ENCODE data around the gene TRIO. TPM values are rescaled to one million over a fixed set of nuclear protein-coding genes. Genes with fewer than 3 reads are reported as not detected.

TRIO gene
- total RNA-seq, 1 experiment from 2014 or later, result 88.8 TPM

GRCh38 chr5:14420101-14420811 lies 277.1 kb downstream of the TRIO start:
- DNase-seq (ENCODE audit: low spot score), result no peak
- TF ChIP-seq ZNF532 (CRISPR knock-in tag; IDR thresholded peaks at IDR 0.05; ENCODE audit: borderline replicate concordance) (no peak), JUN (CRISPR knock-in tag; IDR thresholded peaks at IDR 0.05) (no peak), ZNF425 (CRISPR knock-in tag; conservative IDR thresholded peaks at IDR 0.05) (no peak), FOXP1 (CRISPR knock-in tag; IDR thresholded peaks at IDR 0.05; ENCODE audit: borderline replicate concordance) (no peak), TEAD4 (CRISPR knock-in tag; IDR thresholded peaks at IDR 0.05) (no peak), ZNF423 (CRISPR knock-in tag; IDR thresholded peaks at IDR 0.05) (no peak), JAZF1 (CRISPR knock-in tag; IDR thresholded peaks at IDR 0.05) (no peak), ZNF416 (CRISPR knock-in tag; IDR thresholded peaks at IDR 0.05) (no peak), EMX1 (CRISPR knock-in tag; IDR thresholded peaks at IDR 0.05) (no peak), IRF2 (CRISPR knock-in tag; IDR thresholded peaks at IDR 0.05; ENCODE audit: borderline replicate concordance, low read depth) (no peak)
- TF ChIP-seq, protein P1, sequence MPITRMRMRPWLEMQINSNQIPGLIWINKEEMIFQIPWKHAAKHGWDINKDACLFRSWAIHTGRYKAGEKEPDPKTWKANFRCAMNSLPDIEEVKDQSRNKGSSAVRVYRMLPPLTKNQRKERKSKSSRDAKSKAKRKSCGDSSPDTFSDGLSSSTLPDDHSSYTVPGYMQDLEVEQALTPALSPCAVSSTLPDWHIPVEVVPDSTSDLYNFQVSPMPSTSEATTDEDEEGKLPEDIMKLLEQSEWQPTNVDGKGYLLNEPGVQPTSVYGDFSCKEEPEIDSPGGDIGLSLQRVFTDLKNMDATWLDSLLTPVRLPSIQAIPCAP (CRISPR knock-in tag; IDR thresholded peaks at IDR 0.05), result no peak
- TF ChIP-seq, protein P2, sequence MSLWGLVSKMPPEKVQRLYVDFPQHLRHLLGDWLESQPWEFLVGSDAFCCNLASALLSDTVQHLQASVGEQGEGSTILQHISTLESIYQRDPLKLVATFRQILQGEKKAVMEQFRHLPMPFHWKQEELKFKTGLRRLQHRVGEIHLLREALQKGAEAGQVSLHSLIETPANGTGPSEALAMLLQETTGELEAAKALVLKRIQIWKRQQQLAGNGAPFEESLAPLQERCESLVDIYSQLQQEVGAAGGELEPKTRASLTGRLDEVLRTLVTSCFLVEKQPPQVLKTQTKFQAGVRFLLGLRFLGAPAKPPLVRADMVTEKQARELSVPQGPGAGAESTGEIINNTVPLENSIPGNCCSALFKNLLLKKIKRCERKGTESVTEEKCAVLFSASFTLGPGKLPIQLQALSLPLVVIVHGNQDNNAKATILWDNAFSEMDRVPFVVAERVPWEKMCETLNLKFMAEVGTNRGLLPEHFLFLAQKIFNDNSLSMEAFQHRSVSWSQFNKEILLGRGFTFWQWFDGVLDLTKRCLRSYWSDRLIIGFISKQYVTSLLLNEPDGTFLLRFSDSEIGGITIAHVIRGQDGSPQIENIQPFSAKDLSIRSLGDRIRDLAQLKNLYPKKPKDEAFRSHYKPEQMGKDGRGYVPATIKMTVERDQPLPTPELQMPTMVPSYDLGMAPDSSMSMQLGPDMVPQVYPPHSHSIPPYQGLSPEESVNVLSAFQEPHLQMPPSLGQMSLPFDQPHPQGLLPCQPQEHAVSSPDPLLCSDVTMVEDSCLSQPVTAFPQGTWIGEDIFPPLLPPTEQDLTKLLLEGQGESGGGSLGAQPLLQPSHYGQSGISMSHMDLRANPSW (CRISPR knock-in tag; conservative IDR thresholded peaks at IDR 0.05; ENCODE audit: low read depth), result no peak
- TF ChIP-seq, protein P3, sequence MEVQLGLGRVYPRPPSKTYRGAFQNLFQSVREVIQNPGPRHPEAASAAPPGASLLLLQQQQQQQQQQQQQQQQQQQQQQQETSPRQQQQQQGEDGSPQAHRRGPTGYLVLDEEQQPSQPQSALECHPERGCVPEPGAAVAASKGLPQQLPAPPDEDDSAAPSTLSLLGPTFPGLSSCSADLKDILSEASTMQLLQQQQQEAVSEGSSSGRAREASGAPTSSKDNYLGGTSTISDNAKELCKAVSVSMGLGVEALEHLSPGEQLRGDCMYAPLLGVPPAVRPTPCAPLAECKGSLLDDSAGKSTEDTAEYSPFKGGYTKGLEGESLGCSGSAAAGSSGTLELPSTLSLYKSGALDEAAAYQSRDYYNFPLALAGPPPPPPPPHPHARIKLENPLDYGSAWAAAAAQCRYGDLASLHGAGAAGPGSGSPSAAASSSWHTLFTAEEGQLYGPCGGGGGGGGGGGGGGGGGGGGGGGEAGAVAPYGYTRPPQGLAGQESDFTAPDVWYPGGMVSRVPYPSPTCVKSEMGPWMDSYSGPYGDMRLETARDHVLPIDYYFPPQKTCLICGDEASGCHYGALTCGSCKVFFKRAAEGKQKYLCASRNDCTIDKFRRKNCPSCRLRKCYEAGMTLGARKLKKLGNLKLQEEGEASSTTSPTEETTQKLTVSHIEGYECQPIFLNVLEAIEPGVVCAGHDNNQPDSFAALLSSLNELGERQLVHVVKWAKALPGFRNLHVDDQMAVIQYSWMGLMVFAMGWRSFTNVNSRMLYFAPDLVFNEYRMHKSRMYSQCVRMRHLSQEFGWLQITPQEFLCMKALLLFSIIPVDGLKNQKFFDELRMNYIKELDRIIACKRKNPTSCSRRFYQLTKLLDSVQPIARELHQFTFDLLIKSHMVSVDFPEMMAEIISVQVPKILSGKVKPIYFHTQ (CRISPR knock-in tag; IDR thresholded peaks at IDR 0.05), result no peak
- Mint-ChIP-seq H3K27me3 (ENCODE audit: low read depth) (no peaks in the 10 kb centered on the region), H3K9me3 (no peaks in the 10 kb centered on the region), H3K27ac (no peak overlapping the region), H3K36me3 (peaks cover 39% of the 10 kb centered on the region), H3K4me3 (no peak overlapping the region), H3K4me1 (peaks cover 42% of the 10 kb centered on the region)
- ChIA-PET CTCF (no interaction called here), POLR2A (no interaction called here)
- ATAC-seq, result no peak
